ENCODE data around the gene COL3A1.

DNA sequence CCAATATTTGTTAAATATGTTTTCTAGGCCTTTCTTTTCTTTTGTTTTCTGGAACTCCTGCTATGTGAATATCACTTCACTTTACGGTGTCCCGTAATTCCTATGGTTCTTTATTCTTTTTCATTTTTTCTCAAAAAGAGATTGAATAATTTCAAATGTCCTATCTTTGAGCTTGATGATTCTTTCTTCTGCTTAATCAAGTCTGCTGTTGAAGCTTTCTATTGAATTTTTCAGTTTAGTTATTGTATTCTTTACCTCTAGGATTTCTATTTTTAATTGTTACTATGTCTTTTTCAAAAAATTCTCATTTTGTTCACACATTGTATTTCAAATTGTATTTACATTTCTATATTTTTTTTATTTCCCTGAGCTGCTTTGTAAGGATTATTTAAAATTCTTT, 45.5 kb upstream of the COL3A1 start:
- TF ChIP-seq, protein P1, sequence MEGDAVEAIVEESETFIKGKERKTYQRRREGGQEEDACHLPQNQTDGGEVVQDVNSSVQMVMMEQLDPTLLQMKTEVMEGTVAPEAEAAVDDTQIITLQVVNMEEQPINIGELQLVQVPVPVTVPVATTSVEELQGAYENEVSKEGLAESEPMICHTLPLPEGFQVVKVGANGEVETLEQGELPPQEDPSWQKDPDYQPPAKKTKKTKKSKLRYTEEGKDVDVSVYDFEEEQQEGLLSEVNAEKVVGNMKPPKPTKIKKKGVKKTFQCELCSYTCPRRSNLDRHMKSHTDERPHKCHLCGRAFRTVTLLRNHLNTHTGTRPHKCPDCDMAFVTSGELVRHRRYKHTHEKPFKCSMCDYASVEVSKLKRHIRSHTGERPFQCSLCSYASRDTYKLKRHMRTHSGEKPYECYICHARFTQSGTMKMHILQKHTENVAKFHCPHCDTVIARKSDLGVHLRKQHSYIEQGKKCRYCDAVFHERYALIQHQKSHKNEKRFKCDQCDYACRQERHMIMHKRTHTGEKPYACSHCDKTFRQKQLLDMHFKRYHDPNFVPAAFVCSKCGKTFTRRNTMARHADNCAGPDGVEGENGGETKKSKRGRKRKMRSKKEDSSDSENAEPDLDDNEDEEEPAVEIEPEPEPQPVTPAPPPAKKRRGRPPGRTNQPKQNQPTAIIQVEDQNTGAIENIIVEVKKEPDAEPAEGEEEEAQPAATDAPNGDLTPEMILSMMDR (IDR thresholded peaks at IDR 0.05; ENCODE audit: insufficient read depth, low read length, poor library complexity, severe bottlenecking), result no peak
- no peak for TF ChIP-seq EZH2phosphoT487 (conservative IDR thresholded peaks at IDR 0.05; ENCODE audit: low read length)

All from SU-DHL-6 (cell line).